HUDEP-2 (cell line): ENCODE measurements around the gene ITPK1.
A peak's percentile ranks its signal among the peaks of the same experiment; 100 is the strongest.
"Not testable (repeated sequence)": the region's sequence is repeated elsewhere in the genome, so short reads cannot be mapped to it uniquely, and the experiment has no call there.

Source experiments
- DNase-seq, 76 experiments: peaks; one replicate each; lab custom pipeline; 2025; ENCODE audit not compliant: unreplicated experiment in 76 of 76; lab: John Stamatoyannopoulos, UW

Gene ITPK1

GRCh38 chr14:93115821-93116675 lies at the start of gene ITPK1:
TSS of gene ITPK1 (minus strand) at chr14:93115925. CDS start at chr14:93115163, 762 bp downstream.
- DNase-seq, result peak in 37 of 76 experiments; percentile 3 to 66 (median 39)

GRCh38 chr14:93163564-93163963 lies 47.8 kb upstream of the ITPK1 start:
- peak in 7 of 76 experiments; percentile 5 to 55 (median 15) for DNase-seq

GRCh38 chr14:93161411-93161940 lies 45.8 kb upstream of the ITPK1 start:
- DNase-seq, result no peak

- DNase-seq, result peak in 50 of 76 experiments; percentile 5 to 64 (median 30)
Observed at GRCh38 chr14:93160353-93160801, 44.7 kb upstream of the ITPK1 start.

- DNase-seq, result peak in 2 of 76 experiments; percentile 5 to 7
Observed at GRCh38 chr14:93159625-93160352, 44.1 kb upstream of the ITPK1 start.

GRCh38 chr14:93158349-93158748 lies 42.6 kb upstream of the ITPK1 start:
- DNase-seq, result not testable (repeated sequence)

- DNase-seq, result no peak
Observed at GRCh38 chr14:93156693-93157369, 41.1 kb upstream of the ITPK1 start.

GRCh38 chr14:93155667-93156066 lies 39.9 kb upstream of the ITPK1 start:
- no peak for DNase-seq

- DNase-seq, result no peak
Observed at GRCh38 chr14:93153121-93153520, 37.4 kb upstream of the ITPK1 start.

GRCh38 chr14:93150227-93151208 lies 34.8 kb upstream of the ITPK1 start:
- DNase-seq, result no peak

- no peak for DNase-seq
Observed at GRCh38 chr14:93148979-93149378, 33.3 kb upstream of the ITPK1 start.

- no peak for DNase-seq
Observed at GRCh38 chr14:93146119-93146518, 30.4 kb upstream of the ITPK1 start.

GRCh38 chr14:93142854-93143652 lies 27.3 kb upstream of the ITPK1 start:
- no peak for DNase-seq

- DNase-seq, result peak in 73 of 76 experiments; percentile 10 to 90 (median 61)
Observed at GRCh38 chr14:93137864-93138263, 22.1 kb upstream of the ITPK1 start.

GRCh38 chr14:93136508-93136907 lies 20.8 kb upstream of the ITPK1 start:
- not testable (repeated sequence) for DNase-seq

GRCh38 chr14:93136009-93136408 lies 20.3 kb upstream of the ITPK1 start:
- no peak for DNase-seq

GRCh38 chr14:93135399-93135798 lies 19.7 kb upstream of the ITPK1 start:
- no peak for DNase-seq

GRCh38 chr14:93133464-93133863 lies 17.7 kb upstream of the ITPK1 start:
- DNase-seq, result no peak
